ENCODE data around the gene NEUROG1.
"Not testable (repeated sequence)": the region's sequence is repeated elsewhere in the genome, so short reads cannot be mapped to it uniquely, and the experiment has no call there.

Gene NEUROG1

DNA sequence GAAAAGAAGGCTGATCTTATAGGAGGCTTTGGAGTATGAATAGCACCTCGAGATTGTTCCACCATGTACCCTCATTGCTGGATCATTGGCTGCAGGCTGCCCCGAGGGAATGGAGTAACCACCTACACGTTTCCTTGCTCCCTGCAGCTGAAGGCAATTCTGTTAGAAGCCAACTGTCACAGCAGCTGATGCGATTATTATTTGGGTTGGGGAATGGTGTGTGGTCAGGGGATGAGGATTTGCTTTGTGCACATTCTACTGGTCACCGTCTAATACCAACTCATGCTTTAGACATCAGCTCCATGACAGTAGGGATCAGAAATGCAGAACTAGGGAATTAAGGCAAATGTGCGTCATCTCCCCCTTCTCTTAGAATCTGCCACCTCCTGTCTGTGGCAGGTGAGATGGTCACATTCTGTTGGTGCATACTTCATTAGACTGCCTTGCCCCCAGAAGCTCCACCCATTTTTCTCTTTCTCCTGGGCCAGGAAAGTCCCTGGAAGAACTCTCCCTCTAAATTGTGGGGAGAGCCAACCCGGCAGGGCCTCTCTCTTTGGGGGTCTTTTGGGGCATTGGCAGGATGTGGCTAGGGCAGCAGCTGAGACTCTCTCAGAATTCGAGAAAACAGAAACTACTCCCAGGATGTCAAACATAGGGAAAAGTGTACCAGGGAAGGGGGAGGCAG, 32.8 kb downstream of the NEUROG1 start:
- in situ Hi-C loops (cut with MboI; ENCODE audit: low sequenced_read_pairs) = no loop called here

- in situ Hi-C loops (cut with MboI; ENCODE audit: low sequenced_read_pairs) = no loop called here
Measured at GRCh38 chr5:135501965-135502364, 33.8 kb downstream of the NEUROG1 start.

GRCh38 chr5:135498637-135498995, 37.1 kb downstream of the NEUROG1 start:
- in situ Hi-C loops (cut with MboI; ENCODE audit: low sequenced_read_pairs) = no loop called here

- in situ Hi-C loops (cut with MboI; ENCODE audit: low sequenced_read_pairs) = no loop called here
Measured at GRCh38 chr5:135497971-135498636, 37.7 kb downstream of the NEUROG1 start.

- in situ Hi-C loops (cut with MboI; ENCODE audit: low sequenced_read_pairs) = not testable (repeated sequence)
Measured at GRCh38 chr5:135495531-135495930, 40.2 kb downstream of the NEUROG1 start.

DNA sequence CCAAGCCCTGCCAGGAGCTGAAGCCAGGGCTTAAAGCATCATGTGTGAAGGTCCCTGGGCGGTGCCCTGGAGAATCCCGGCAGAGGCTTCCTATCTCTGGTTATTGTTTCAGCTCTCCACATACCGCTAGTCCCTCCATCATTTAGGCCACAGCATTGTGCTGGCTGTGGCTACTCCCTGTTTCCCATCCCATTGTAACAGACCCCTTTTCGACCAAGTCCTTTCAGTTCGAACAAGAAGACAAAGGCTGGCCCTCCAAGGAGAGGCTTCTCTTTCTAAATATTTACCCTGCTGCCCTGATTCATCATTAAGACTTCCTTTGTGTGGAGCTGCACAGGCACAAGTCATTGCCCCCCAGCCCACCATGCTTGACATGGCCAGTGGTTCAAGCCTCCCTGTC, 41.6 kb downstream of the NEUROG1 start:
- in situ Hi-C loops (cut with MboI; ENCODE audit: low sequenced_read_pairs) = no loop called here

DNA sequence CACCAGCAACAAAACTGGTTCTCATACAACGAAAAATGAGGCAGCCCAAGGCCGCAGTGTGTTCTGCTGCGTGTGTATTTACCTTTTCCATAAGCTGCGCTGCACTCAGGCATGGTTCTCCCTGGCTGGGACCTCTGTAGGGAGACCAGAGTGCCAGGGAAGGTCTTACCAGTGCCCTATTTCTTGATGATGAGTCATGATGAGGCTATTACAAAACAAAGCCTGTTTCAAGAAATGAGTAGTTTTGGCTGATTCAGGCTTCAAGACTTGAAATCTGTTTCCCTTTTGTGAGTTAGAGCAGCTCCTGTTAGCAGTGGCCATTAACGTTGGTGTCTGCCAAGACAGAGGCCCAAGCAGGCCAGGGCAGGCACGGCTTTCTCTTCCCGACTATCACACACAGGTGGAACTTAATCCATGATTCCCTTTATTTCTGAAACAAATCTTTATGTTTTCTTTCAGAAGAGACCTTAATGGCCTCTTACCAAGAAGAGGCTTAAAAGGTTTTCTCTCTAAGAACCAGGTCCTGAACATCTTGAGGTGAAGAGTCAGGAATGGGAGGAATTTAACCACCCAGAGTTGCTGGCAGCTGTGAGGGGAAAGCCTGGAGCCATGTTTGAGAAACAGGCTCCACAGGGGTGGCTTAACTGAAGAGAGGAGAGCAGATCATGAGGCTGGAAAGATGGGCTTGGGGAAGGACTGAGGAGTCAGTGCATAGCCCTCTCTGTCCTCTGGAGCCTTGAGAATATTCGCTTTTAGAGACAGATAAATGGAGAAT, 42.2 kb downstream of the NEUROG1 start:
- in situ Hi-C loops (cut with MboI; ENCODE audit: low sequenced_read_pairs) = no loop called here

- in situ Hi-C loops (cut with MboI; ENCODE audit: low sequenced_read_pairs) = no loop called here
Measured at GRCh38 chr5:135492319-135492626, 43.5 kb downstream of the NEUROG1 start.

GRCh38 chr5:135491552-135492318, 44.0 kb downstream of the NEUROG1 start:
- in situ Hi-C loops (cut with MboI; ENCODE audit: low sequenced_read_pairs) = no loop called here

DNA sequence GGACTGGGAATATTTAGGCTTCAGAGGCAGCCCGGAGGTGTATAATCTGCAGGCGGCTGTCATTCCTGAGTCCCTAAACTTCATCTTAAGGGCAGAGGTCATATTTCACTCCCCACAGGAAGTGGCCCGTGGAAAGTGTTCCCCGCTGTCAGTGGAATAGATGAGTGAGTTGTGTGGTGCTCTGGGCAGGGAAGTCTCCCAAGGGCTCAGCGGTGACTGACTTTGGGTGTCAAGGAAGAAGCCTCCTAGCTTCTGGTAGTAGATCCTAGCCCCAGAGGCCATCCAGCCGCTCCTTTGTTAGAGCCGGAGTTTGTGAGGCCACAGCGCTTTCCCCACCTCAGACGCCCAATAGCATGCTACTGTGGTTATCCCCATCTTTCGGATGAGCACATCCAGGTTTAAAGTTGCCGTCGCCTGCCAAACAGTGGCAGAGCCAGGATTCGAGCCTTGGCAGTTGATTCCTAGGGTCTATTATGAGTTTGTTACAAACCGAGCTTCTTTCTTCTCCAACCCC, 44.7 kb downstream of the NEUROG1 start:
- in situ Hi-C loops (cut with MboI; ENCODE audit: low sequenced_read_pairs) = no loop called here

GRCh38 chr5:135490245-135491037, 45.3 kb downstream of the NEUROG1 start:
- in situ Hi-C loops (cut with MboI; ENCODE audit: low sequenced_read_pairs) = no loop called here

- in situ Hi-C loops (cut with MboI; ENCODE audit: low sequenced_read_pairs) = no loop called here
Measured at GRCh38 chr5:135489466-135490244, 46.1 kb downstream of the NEUROG1 start.

- in situ Hi-C loops (cut with MboI; ENCODE audit: low sequenced_read_pairs) = no loop called here
Measured at GRCh38 chr5:135488727-135489465, 46.9 kb downstream of the NEUROG1 start.

GRCh38 chr5:135487839-135488514, 47.8 kb downstream of the NEUROG1 start:
- in situ Hi-C loops (cut with MboI; ENCODE audit: low sequenced_read_pairs) = no loop called here

GRCh38 chr5:135487037-135487395, 48.7 kb downstream of the NEUROG1 start:
- in situ Hi-C loops (cut with MboI; ENCODE audit: low sequenced_read_pairs) = no loop called here

- in situ Hi-C loops (cut with MboI; ENCODE audit: low sequenced_read_pairs) = no loop called here
Measured at GRCh38 chr5:135486131-135487036, 49.4 kb downstream of the NEUROG1 start.

- in situ Hi-C loops (cut with MboI; ENCODE audit: low sequenced_read_pairs) = no loop called here
Measured at GRCh38 chr5:135484674-135485086, 51.1 kb downstream of the NEUROG1 start.
